ENCODE measurements around the gene GSAP. TPM values are rescaled to one million over a fixed set of nuclear protein-coding genes. Genes with fewer than 3 reads are reported as not detected.
A peak's percentile ranks its signal among the peaks of the same experiment; 100 is the strongest.

GSAP gene
- total and polyA plus RNA-seq, 2 donors (not counting 3 experiments of a cell fraction or from before 2014, with no cell fraction given) = 2.3 to 5.8 TPM

GRCh38 chr7:77331938-77332695 lies 84.0 kb downstream of the GSAP start:
- no TSS peak for BruUV-seq (replicated peaks)
- dilution Hi-C loops (cut with MboI; ENCODE audit: extremely low pct_ligation_motif_present, low sequenced_read_pairs) = no loop called here
- Histone ChIP-seq H4K20me1 (replicated peaks; ENCODE audit: control insufficient read depth, extremely low read depth, insufficient read depth, low read length) (no peaks in the 10 kb centered on the region), H3K9ac (replicated peaks; ENCODE audit: extremely low read depth, insufficient read depth, low read length) (no peak overlapping the region), H2AFZ (ENCODE audit: low read depth, low read length) (no peak overlapping the region), H3K9me1 (replicated peaks; ENCODE audit: control insufficient read depth, extremely low read depth, insufficient read depth, low read length) (no peaks in the 10 kb centered on the region), H3K4me3 (replicated peaks in 1 of 3; ENCODE audit: insufficient read depth in 1 of 3, low read depth in 1 of 3, low read length in 3 of 3) (no peak overlapping the region), H3K27ac (ENCODE audit: insufficient read depth, low read depth, low read length) (no peak overlapping the region), H3K4me2 (ENCODE audit: insufficient read depth, low read length) (no peak overlapping the region), H3K36me3 (ENCODE audit: control insufficient read depth in 2 of 2, extremely low read depth in 1 of 2, insufficient read depth in 2 of 2, low read length in 2 of 2) (no peaks in the 10 kb centered on the region), H3K9me3 (replicated peaks; ENCODE audit: control insufficient read depth, insufficient read depth, low read length) (no peaks in the 10 kb centered on the region), H3K4me1 (ENCODE audit: control insufficient read depth, extremely low read depth, insufficient read depth, low read length) (peaks cover 47% of the 10 kb centered on the region), H3K27me3 (ENCODE audit: control insufficient read depth in 2 of 2, insufficient read depth in 2 of 2, low read length in 2 of 2) (no peaks in the 10 kb centered on the region), H3K79me2 (ENCODE audit: control insufficient read depth, insufficient read depth, low read length) (no peaks in the 10 kb centered on the region)
- TF ChIP-seq GATA2 (IDR thresholded peaks at IDR 0.05; ENCODE audit: insufficient read depth, insufficient read length, low read depth, low read length) = no peak
- TF ChIP-seq, protein P1, sequence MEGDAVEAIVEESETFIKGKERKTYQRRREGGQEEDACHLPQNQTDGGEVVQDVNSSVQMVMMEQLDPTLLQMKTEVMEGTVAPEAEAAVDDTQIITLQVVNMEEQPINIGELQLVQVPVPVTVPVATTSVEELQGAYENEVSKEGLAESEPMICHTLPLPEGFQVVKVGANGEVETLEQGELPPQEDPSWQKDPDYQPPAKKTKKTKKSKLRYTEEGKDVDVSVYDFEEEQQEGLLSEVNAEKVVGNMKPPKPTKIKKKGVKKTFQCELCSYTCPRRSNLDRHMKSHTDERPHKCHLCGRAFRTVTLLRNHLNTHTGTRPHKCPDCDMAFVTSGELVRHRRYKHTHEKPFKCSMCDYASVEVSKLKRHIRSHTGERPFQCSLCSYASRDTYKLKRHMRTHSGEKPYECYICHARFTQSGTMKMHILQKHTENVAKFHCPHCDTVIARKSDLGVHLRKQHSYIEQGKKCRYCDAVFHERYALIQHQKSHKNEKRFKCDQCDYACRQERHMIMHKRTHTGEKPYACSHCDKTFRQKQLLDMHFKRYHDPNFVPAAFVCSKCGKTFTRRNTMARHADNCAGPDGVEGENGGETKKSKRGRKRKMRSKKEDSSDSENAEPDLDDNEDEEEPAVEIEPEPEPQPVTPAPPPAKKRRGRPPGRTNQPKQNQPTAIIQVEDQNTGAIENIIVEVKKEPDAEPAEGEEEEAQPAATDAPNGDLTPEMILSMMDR (IDR thresholded peaks at IDR 0.05; ENCODE audit: extremely low read depth in 1 of 2, insufficient read depth in 1 of 2, low read depth in 1 of 2, low read length in 2 of 2) = peak; percentile 54 to 56
- CTCF ChIA-PET = interaction anchor here (0.5 to 2.8 kb wide), 37 partner anchors 11 to 427 kb away, joined by 3 to 103 read pairs (median 4); partner anchors contain the start of gene CCDC146
- intact Hi-C loops (cut with micrococcal nuclease) = loop anchor here (1.0 to 5.0 kb wide), 4 partner anchors 43 to 815 kb away; no protein-coding TSS in a partner anchor
- FAIRE-seq (peak; percentile 94), DNase-seq (ENCODE audit: low read depth, low spot score) (peak; percentile 93)
- POLR2A ChIA-PET = interaction anchor here (0.7 to 1.5 kb wide), 3 partner anchors 82 to 210 kb away, joined by 3 to 6 read pairs (median 6); partner anchors contain the start of gene CCDC146

Measured in endothelial cell of umbilical vein (primary cell).